ENCODE measurements around the gene SGCA.

The SGCA gene

GRCh38 chr17:50143461-50144176, 22.2 kb upstream of the SGCA start:
- no peak overlapping the region for H3K9ac ChIP-seq (ENCODE audit: low read length in 5 of 5)
- H3K4me3 ChIP-seq (ENCODE audit: low read depth in 1 of 5, low read length in 5 of 5), result no peak overlapping the region
- no peaks in the 10 kb centered on the region for H3K9me3 ChIP-seq (ENCODE audit: control insufficient read depth in 5 of 5, low read length in 5 of 5)
- peaks cover 13 to 82% (median 62%) of the 10 kb centered on the region in 5 donors for H3K4me1 ChIP-seq (ENCODE audit: control insufficient read depth in 5 of 5, insufficient read depth in 5 of 5, low read length in 5 of 5)
- H3K27ac ChIP-seq (ENCODE audit: low read depth, low read length), result no peak overlapping the region
- peaks cover 0 to 70% (median 62%) of the 10 kb centered on the region in 5 donors for H3K36me3 ChIP-seq (ENCODE audit: control insufficient read depth in 5 of 5, insufficient read depth in 5 of 5, low read length in 5 of 5)
- no peaks in the 10 kb centered on the region for H3K27me3 ChIP-seq (ENCODE audit: control insufficient read depth in 5 of 5, insufficient read depth in 4 of 5, low read length in 5 of 5)

- H3K36me3 ChIP-seq (ENCODE audit: control insufficient read depth in 5 of 5, insufficient read depth in 5 of 5, low read length in 5 of 5), result peaks cover 0 to 63% (median 55%) of the 10 kb centered on the region in 5 donors
- no peaks in the 10 kb centered on the region for H3K9me3 ChIP-seq (ENCODE audit: control insufficient read depth in 5 of 5, low read length in 5 of 5)
- H3K27ac ChIP-seq (ENCODE audit: low read depth, low read length), result peak overlapping the region; percentile 17
- no peak overlapping the region for H3K4me3 ChIP-seq (ENCODE audit: low read depth in 1 of 5, low read length in 5 of 5)
- no peaks in the 10 kb centered on the region for H3K27me3 ChIP-seq (ENCODE audit: control insufficient read depth in 5 of 5, insufficient read depth in 4 of 5, low read length in 5 of 5)
- peak overlapping the region in 1 of 5 donors; percentile 23 for H3K9ac ChIP-seq (ENCODE audit: low read length in 5 of 5)
- peaks cover 13 to 87% (median 68%) of the 10 kb centered on the region in 5 donors for H3K4me1 ChIP-seq (ENCODE audit: control insufficient read depth in 5 of 5, insufficient read depth in 5 of 5, low read length in 5 of 5)
Measured at GRCh38 chr17:50144355-50144754, 21.4 kb upstream of the SGCA start.

GRCh38 chr17:50144845-50145531, 20.8 kb upstream of the SGCA start:
- peak overlapping the region in 2 of 5 donors; percentile 9 to 16 for H3K4me3 ChIP-seq (ENCODE audit: low read depth in 1 of 5, low read length in 5 of 5)
- H3K4me1 ChIP-seq (ENCODE audit: control insufficient read depth in 5 of 5, insufficient read depth in 5 of 5, low read length in 5 of 5), result peaks cover 13 to 84% (median 72%) of the 10 kb centered on the region in 5 donors
- H3K27ac ChIP-seq (ENCODE audit: low read depth, low read length), result peak overlapping the region; percentile 79
- H3K9me3 ChIP-seq (ENCODE audit: control insufficient read depth in 5 of 5, low read length in 5 of 5), result no peaks in the 10 kb centered on the region
- H3K9ac ChIP-seq (ENCODE audit: low read length in 5 of 5), result peak overlapping the region in 2 of 5 donors; percentile 31 to 54
- H3K27me3 ChIP-seq (ENCODE audit: control insufficient read depth in 5 of 5, insufficient read depth in 4 of 5, low read length in 5 of 5), result no peaks in the 10 kb centered on the region
- H3K36me3 ChIP-seq (ENCODE audit: control insufficient read depth in 5 of 5, insufficient read depth in 5 of 5, low read length in 5 of 5), result peaks cover 0 to 56% (median 50%) of the 10 kb centered on the region in 5 donors

GRCh38 chr17:50145532-50146229, 20.1 kb upstream of the SGCA start:
- peak overlapping the region in 3 of 5 donors; percentile 9 to 31 (median 16) for H3K4me3 ChIP-seq (ENCODE audit: low read depth in 1 of 5, low read length in 5 of 5)
- no peaks in the 10 kb centered on the region for H3K27me3 ChIP-seq (ENCODE audit: control insufficient read depth in 5 of 5, insufficient read depth in 4 of 5, low read length in 5 of 5)
- peak overlapping the region; percentile 79 for H3K27ac ChIP-seq (ENCODE audit: low read depth, low read length)
- peak overlapping the region in 3 of 5 donors; percentile 7 to 54 (median 31) for H3K9ac ChIP-seq (ENCODE audit: low read length in 5 of 5)
- no peaks in the 10 kb centered on the region for H3K9me3 ChIP-seq (ENCODE audit: control insufficient read depth in 5 of 5, low read length in 5 of 5)
- H3K4me1 ChIP-seq (ENCODE audit: control insufficient read depth in 5 of 5, insufficient read depth in 5 of 5, low read length in 5 of 5), result peaks cover 13 to 82% (median 67%) of the 10 kb centered on the region in 5 donors
- peaks cover 0 to 50% (median 44%) of the 10 kb centered on the region in 5 donors for H3K36me3 ChIP-seq (ENCODE audit: control insufficient read depth in 5 of 5, insufficient read depth in 5 of 5, low read length in 5 of 5)

GRCh38 chr17:50146230-50146926, 19.4 kb upstream of the SGCA start:
- Histone ChIP-seq H3K4me3 (ENCODE audit: low read depth in 1 of 5, low read length in 5 of 5) (peak overlapping the region; percentile 61 to 82 (median 68)), H3K36me3 (ENCODE audit: control insufficient read depth in 5 of 5, insufficient read depth in 5 of 5, low read length in 5 of 5) (peaks cover 0 to 43% (median 38%) of the 10 kb centered on the region in 5 donors), H3K27ac (ENCODE audit: low read depth, low read length) (peak overlapping the region; percentile 79), H3K4me1 (ENCODE audit: control insufficient read depth in 5 of 5, insufficient read depth in 5 of 5, low read length in 5 of 5) (peaks cover 13 to 79% (median 65%) of the 10 kb centered on the region in 5 donors), H3K27me3 (ENCODE audit: control insufficient read depth in 5 of 5, insufficient read depth in 4 of 5, low read length in 5 of 5) (no peaks in the 10 kb centered on the region), H3K9ac (ENCODE audit: low read length in 5 of 5) (peak overlapping the region in 4 of 5 donors; percentile 26 to 76 (median 60)), H3K9me3 (ENCODE audit: control insufficient read depth in 5 of 5, low read length in 5 of 5) (no peaks in the 10 kb centered on the region)

- Histone ChIP-seq H3K9ac (ENCODE audit: low read length in 5 of 5) (peak overlapping the region; percentile 36 to 76 (median 54)), H3K9me3 (ENCODE audit: control insufficient read depth in 5 of 5, low read length in 5 of 5) (no peaks in the 10 kb centered on the region), H3K4me3 (ENCODE audit: low read depth in 1 of 5, low read length in 5 of 5) (peak overlapping the region; percentile 68 to 82 (median 77)), H3K27me3 (ENCODE audit: control insufficient read depth in 5 of 5, insufficient read depth in 4 of 5, low read length in 5 of 5) (no peaks in the 10 kb centered on the region), H3K36me3 (ENCODE audit: control insufficient read depth in 5 of 5, insufficient read depth in 5 of 5, low read length in 5 of 5) (peaks cover 0 to 36% (median 33%) of the 10 kb centered on the region in 5 donors), H3K27ac (ENCODE audit: low read depth, low read length) (peak overlapping the region; percentile 79), H3K4me1 (ENCODE audit: control insufficient read depth in 5 of 5, insufficient read depth in 5 of 5, low read length in 5 of 5) (peaks cover 10 to 79% (median 69%) of the 10 kb centered on the region in 5 donors)
Measured at GRCh38 chr17:50146927-50147665, 18.7 kb upstream of the SGCA start.

GRCh38 chr17:50147841-50148225, 18.0 kb upstream of the SGCA start:
- H3K4me3 ChIP-seq (ENCODE audit: low read depth in 1 of 5, low read length in 5 of 5), result peak overlapping the region; percentile 68 to 82 (median 77)
- H3K27ac ChIP-seq (ENCODE audit: low read depth, low read length), result peak overlapping the region; percentile 79
- no peaks in the 10 kb centered on the region for H3K9me3 ChIP-seq (ENCODE audit: control insufficient read depth in 5 of 5, low read length in 5 of 5)
- peaks cover 14 to 79% (median 70%) of the 10 kb centered on the region in 5 donors for H3K4me1 ChIP-seq (ENCODE audit: control insufficient read depth in 5 of 5, insufficient read depth in 5 of 5, low read length in 5 of 5)
- H3K27me3 ChIP-seq (ENCODE audit: control insufficient read depth in 5 of 5, insufficient read depth in 4 of 5, low read length in 5 of 5), result no peaks in the 10 kb centered on the region
- H3K9ac ChIP-seq (ENCODE audit: low read length in 5 of 5), result peak overlapping the region; percentile 36 to 76 (median 72)
- H3K36me3 ChIP-seq (ENCODE audit: control insufficient read depth in 5 of 5, insufficient read depth in 5 of 5, low read length in 5 of 5), result peaks cover 0 to 28% (median 25%) of the 10 kb centered on the region in 5 donors

GRCh38 chr17:50148226-50149090, 17.3 kb upstream of the SGCA start:
- Histone ChIP-seq H3K4me1 (ENCODE audit: control insufficient read depth in 5 of 5, insufficient read depth in 5 of 5, low read length in 5 of 5) (peaks cover 15 to 85% (median 72%) of the 10 kb centered on the region in 5 donors), H3K4me3 (ENCODE audit: low read depth in 1 of 5, low read length in 5 of 5) (peak overlapping the region; percentile 68 to 82 (median 77)), H3K36me3 (ENCODE audit: control insufficient read depth in 5 of 5, insufficient read depth in 5 of 5, low read length in 5 of 5) (peaks cover 0 to 23% (median 19%) of the 10 kb centered on the region in 5 donors), H3K27me3 (ENCODE audit: control insufficient read depth in 5 of 5, insufficient read depth in 4 of 5, low read length in 5 of 5) (no peaks in the 10 kb centered on the region), H3K9me3 (ENCODE audit: control insufficient read depth in 5 of 5, low read length in 5 of 5) (no peaks in the 10 kb centered on the region), H3K9ac (ENCODE audit: low read length in 5 of 5) (peak overlapping the region; percentile 53 to 76 (median 72)), H3K27ac (ENCODE audit: low read depth, low read length) (peak overlapping the region; percentile 79)

Data from subcutaneous abdominal adipose tissue (tissue), 5 donors.